ENCODE measurements around the gene SPPL2B. TPM values are rescaled to one million over a fixed set of nuclear protein-coding genes. Genes with fewer than 3 reads are reported as not detected.
A peak's percentile ranks its signal among the peaks of the same experiment; 100 is the strongest.

Gene SPPL2B
- polyA plus RNA-seq, 1 of the 3 experiments (the other 2 are of a cell fraction) = 58.1 TPM

DNA sequence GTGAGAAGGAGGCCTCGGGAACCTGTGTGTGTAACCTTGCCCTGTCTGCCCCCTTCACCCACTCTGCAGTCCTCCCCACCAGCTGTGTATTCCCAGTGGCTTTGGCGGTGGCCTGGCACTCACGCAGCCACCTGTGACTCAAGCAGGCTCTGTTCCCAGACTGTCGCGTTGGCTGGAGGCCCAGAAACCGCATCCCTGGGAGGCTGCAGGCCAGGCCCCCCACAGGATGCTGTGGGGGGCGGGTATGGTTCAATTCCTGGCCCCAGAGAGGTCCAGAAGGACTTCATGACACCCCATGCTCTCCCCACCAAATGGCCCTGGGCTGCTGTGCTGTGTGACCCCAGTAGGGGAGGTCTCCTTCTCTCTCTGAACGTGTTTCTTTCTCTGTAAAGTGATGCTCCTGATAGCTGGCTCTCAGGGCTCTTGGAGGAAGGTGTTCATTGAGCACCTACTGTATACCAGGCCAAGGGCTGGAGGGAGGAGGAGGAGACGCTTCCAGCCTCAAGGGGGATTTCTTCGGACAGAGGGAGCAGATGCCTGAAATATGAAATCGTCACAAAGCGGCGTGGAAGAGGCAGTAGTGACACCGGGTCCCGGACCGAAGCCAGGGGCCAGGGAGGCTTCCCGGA, 18.6 kb upstream of the SPPL2B start:
- no peaks in the 10 kb centered on the region for H4K20me1 ChIP-seq (ENCODE audit: insufficient read depth)
- 70% methylated on average over 12 of the region's 17 CpGs for WGBS (ENCODE audit: low lambda C conversion rate)
- H3K79me2 ChIP-seq (ENCODE audit: insufficient read depth) = no peaks in the 10 kb centered on the region
- H3K4me3 ChIP-seq (ENCODE audit: low read depth in 2 of 2, low read length in 1 of 2) = no peak overlapping the region
- peaks cover 0 to 16% of the 10 kb centered on the region in 2 experiments; a peak in 1 of 4 replicates for H3K4me1 ChIP-seq (ENCODE audit: control insufficient read depth in 1 of 2, insufficient read depth in 2 of 2, low read depth in 1 of 2, low read length in 1 of 2)
- no peaks in the 10 kb centered on the region; the same call in 1 of the 2 replicates for H3K27me3 ChIP-seq (ENCODE audit: insufficient read depth)
- no peak overlapping the region for H2AFZ ChIP-seq (ENCODE audit: low read depth)
- no peaks in the 10 kb centered on the region for H3K9me2 ChIP-seq
- POLR2A ChIA-PET = interaction anchor here (1.0 kb wide), 1 partner anchor 40 kb away, joined by 3 read pairs; no protein-coding TSS in a partner anchor
- H3K36me3 ChIP-seq (replicated peaks in 1 of 2; ENCODE audit: control insufficient read depth in 1 of 2, insufficient read depth in 2 of 2, low read length in 1 of 2) = no peaks in the 10 kb centered on the region
- H3F3A ChIP-seq (replicated peaks; ENCODE audit: insufficient read depth) = peaks cover 6% of the 10 kb centered on the region
- no peak overlapping the region for H3K9ac ChIP-seq
- CTCF ChIA-PET = interaction anchor here (0.8 to 13.0 kb wide), 9 partner anchors 11 to 387 kb away, joined by 3 to 284 read pairs (median 4); partner anchors contain the start of gene LSM7
- no peak overlapping the region for H3K27ac ChIP-seq (ENCODE audit: low read depth in 2 of 2, low read length in 1 of 2)
- no peaks in the 10 kb centered on the region for H3K9me3 ChIP-seq
- peak; percentile 79 for DNase-seq
- no peak for TF ChIP-seq RFX5 (IDR thresholded peaks at IDR 0.05; ENCODE audit: low read length)
- TF ChIP-seq, protein P1, sequence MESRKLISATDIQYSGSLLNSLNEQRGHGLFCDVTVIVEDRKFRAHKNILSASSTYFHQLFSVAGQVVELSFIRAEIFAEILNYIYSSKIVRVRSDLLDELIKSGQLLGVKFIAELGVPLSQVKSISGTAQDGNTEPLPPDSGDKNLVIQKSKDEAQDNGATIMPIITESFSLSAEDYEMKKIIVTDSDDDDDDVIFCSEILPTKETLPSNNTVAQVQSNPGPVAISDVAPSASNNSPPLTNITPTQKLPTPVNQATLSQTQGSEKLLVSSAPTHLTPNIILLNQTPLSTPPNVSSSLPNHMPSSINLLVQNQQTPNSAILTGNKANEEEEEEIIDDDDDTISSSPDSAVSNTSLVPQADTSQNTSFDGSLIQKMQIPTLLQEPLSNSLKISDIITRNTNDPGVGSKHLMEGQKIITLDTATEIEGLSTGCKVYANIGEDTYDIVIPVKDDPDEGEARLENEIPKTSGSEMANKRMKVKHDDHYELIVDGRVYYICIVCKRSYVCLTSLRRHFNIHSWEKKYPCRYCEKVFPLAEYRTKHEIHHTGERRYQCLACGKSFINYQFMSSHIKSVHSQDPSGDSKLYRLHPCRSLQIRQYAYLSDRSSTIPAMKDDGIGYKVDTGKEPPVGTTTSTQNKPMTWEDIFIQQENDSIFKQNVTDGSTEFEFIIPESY (IDR thresholded peaks at IDR 0.05; ENCODE audit: borderline replicate concordance, low read depth) = no peak
- TF ChIP-seq SIN3A (IDR thresholded peaks at IDR 0.05; ENCODE audit: borderline replicate concordance, low read depth, low read length) = no peak
- TF ChIP-seq EP300 (IDR thresholded peaks at IDR 0.05; ENCODE audit: borderline replicate concordance in 1 of 2, low read depth in 1 of 2, low read length in 1 of 2) = 0 out of 4 replicates have a peak, but pooled peaks of 1 of the 2 experiments have one; percentile 18
- TF ChIP-seq CHD2 (IDR thresholded peaks at IDR 0.05; ENCODE audit: low read length, partially characterized antibody) = no peak
- peak; percentile 72; the same call in 1 of the 2 replicates for TF ChIP-seq NFIC (IDR thresholded peaks at IDR 0.05; ENCODE audit: borderline replicate concordance)
- TF ChIP-seq TCF12 (IDR thresholded peaks at IDR 0.05) = peak; percentile 74
- TF ChIP-seq RCOR1 (IDR thresholded peaks at IDR 0.05; ENCODE audit: low read length) = peak; percentile 62; the same call in 1 of the 2 replicates
- TF ChIP-seq EZH2phosphoT487 (IDR thresholded peaks at IDR 0.05; ENCODE audit: borderline replicate concordance, low read depth) = no peak
- TF ChIP-seq RAD21 (IDR thresholded peaks at IDR 0.05; ENCODE audit: low read length) = no peak
- TF ChIP-seq, protein P2, sequence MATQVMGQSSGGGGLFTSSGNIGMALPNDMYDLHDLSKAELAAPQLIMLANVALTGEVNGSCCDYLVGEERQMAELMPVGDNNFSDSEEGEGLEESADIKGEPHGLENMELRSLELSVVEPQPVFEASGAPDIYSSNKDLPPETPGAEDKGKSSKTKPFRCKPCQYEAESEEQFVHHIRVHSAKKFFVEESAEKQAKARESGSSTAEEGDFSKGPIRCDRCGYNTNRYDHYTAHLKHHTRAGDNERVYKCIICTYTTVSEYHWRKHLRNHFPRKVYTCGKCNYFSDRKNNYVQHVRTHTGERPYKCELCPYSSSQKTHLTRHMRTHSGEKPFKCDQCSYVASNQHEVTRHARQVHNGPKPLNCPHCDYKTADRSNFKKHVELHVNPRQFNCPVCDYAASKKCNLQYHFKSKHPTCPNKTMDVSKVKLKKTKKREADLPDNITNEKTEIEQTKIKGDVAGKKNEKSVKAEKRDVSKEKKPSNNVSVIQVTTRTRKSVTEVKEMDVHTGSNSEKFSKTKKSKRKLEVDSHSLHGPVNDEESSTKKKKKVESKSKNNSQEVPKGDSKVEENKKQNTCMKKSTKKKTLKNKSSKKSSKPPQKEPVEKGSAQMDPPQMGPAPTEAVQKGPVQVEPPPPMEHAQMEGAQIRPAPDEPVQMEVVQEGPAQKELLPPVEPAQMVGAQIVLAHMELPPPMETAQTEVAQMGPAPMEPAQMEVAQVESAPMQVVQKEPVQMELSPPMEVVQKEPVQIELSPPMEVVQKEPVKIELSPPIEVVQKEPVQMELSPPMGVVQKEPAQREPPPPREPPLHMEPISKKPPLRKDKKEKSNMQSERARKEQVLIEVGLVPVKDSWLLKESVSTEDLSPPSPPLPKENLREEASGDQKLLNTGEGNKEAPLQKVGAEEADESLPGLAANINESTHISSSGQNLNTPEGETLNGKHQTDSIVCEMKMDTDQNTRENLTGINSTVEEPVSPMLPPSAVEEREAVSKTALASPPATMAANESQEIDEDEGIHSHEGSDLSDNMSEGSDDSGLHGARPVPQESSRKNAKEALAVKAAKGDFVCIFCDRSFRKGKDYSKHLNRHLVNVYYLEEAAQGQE (IDR thresholded peaks at IDR 0.05; ENCODE audit: low read depth, low read length) = no peak
- no peak for TF ChIP-seq SMC3 (IDR thresholded peaks at IDR 0.05; ENCODE audit: low read depth, low read length)
- peak overlapping the region; percentile 15; the same call in 1 of the 2 replicates for H3K4me2 ChIP-seq
